HepG2 (cell line): ENCODE results near the gene LSR. TPM values are rescaled to one million over a fixed set of nuclear protein-coding genes. Genes with fewer than 3 reads are reported as not detected.

ENCODE experiments used
- EEA1 ChIP-seq: sonication (generic); formaldehyde crosslinking; IDR thresholded peaks from 2 replicates; pipeline ENCODE4 v1.5.1; 2020; ENCODE audit warnings: mild to moderate bottlenecking, missing genetic modification reagents, borderline replicate concordance
- JDP2 ChIP-seq: sonication (generic); formaldehyde crosslinking; IDR thresholded peaks from 2 replicates; pipeline ENCODE4 v1.8.1; 2022; ENCODE audit warnings: missing genetic modification reagents, borderline replicate concordance
- MAFG ChIP-seq: sonication (generic); formaldehyde crosslinking; IDR thresholded peaks from 2 replicates; pipeline ENCODE4 v1.5.1; 2020; ENCODE audit warnings: mild to moderate bottlenecking, missing genetic modification reagents
- NFE2L1 ChIP-seq: sonication (generic); formaldehyde crosslinking; IDR thresholded peaks from 2 replicates; pipeline ENCODE4 v1.4.0; 2020; ENCODE audit warnings: missing genetic modification reagents, mild to moderate bottlenecking, borderline replicate concordance
- NFRKB ChIP-seq: fragments of 450-650 bp; IDR thresholded peaks from 2 replicates; pipeline ENCODE4 v1.6.1; 2017
- SALL2 ChIP-seq: sonication (generic); formaldehyde crosslinking; IDR thresholded peaks from 2 replicates; pipeline ENCODE4 v1.8.1; 2023; ENCODE audit warnings: mild to moderate bottlenecking, missing genetic modification reagents, inconsistent platforms
- TCF7 ChIP-seq: sonication (generic); IDR thresholded peaks from 2 replicates; pipeline ENCODE4 v1.6.1; 2016; ENCODE audit warnings: antibody characterized with exemption, low read depth
- TCF7L2 ChIP-seq: IDR thresholded peaks from 2 replicates; pipeline ENCODE4 v1.6.1; 2011; ENCODE audit warnings: mild to moderate bottlenecking, low read depth, low read length, moderate library complexity
- XBP1 ChIP-seq: sonication (generic); formaldehyde crosslinking; IDR thresholded peaks from 2 replicates; pipeline ENCODE4 v1.5.0; 2020; ENCODE audit warnings: missing genetic modification reagents
- ZKSCAN1 ChIP-seq: fragments of 150-350 bp; IDR thresholded peaks from 2 replicates; pipeline ENCODE4 v1.6.1; 2014; ENCODE audit warnings: low read length
- ZNF232 ChIP-seq: sonication (generic); formaldehyde crosslinking; IDR thresholded peaks from 2 replicates; pipeline ENCODE4 v1.4.0; 2020; ENCODE audit warnings: missing genetic modification reagents, borderline replicate concordance
- ZNF235 ChIP-seq: sonication (generic); formaldehyde crosslinking; IDR thresholded peaks from 2 replicates; pipeline ENCODE4 v1.8.1; 2023; ENCODE audit warnings: mild to moderate bottlenecking, missing genetic modification reagents, borderline replicate concordance
- ZNF451 ChIP-seq: sonication (generic); formaldehyde crosslinking; IDR thresholded peaks from 2 replicates; pipeline ENCODE4 v1.5.0; 2020; ENCODE audit warnings: mild to moderate bottlenecking, missing genetic modification reagents
- ZNF598 ChIP-seq: sonication (generic); formaldehyde crosslinking; IDR thresholded peaks from 2 replicates; pipeline ENCODE4 v1.5.1; 2020; ENCODE audit warnings: mild to moderate bottlenecking, missing genetic modification reagents, borderline replicate concordance
- ZNF878 ChIP-seq: sonication (generic); formaldehyde crosslinking; IDR thresholded peaks from 2 replicates; pipeline ENCODE4 v1.8.1; 2023; ENCODE audit warnings: mild to moderate bottlenecking, missing genetic modification reagents, moderate library complexity
- ZSCAN25 ChIP-seq: sonication (generic); formaldehyde crosslinking; IDR thresholded peaks from 2 replicates; pipeline ENCODE4 v1.8.0; 2022; ENCODE audit warnings: mild to moderate bottlenecking, missing genetic modification reagents
- polyA plus RNA-seq, 8 experiments: library from polyadenylated mRNA; depleted of rRNA in 3 of 8; stranded (reverse) in 7 of 8; unstranded in 1 of 8; fragments of >200 nt; fragmentation: Illumina TruSeq in 4 of 8; extraction: Trizol in 4 of 8; gene quantifications; 2 replicates each; pipeline versions ENCODE4 v1.2.1 to v1.2.3, GENCODE V29; 2011 to 2016; ENCODE audit warnings: low read depth in 4 of 8, missing spikeins in 1 of 8, mixed read lengths in 1 of 8; ENCODE audit not compliant: insufficient read depth in 1 of 8
- total RNA-seq, 5 experiments: library from RNA; depleted of rRNA; stranded (reverse); fragments of >200 nt; fragmentation: Illumina TruSeq; extraction: Trizol; gene quantifications; 2 replicates each; pipeline ENCODE4 v1.2.3, GENCODE V29; 2016; ENCODE audit warnings: low read depth in 1 of 5
- TF ChIP-seq, protein P1 (sequence below): sonication (generic); formaldehyde crosslinking; IDR thresholded peaks from 2 replicates; pipeline ENCODE4 v1.4.0; 2020; ENCODE audit warnings: missing genetic modification reagents
- TF ChIP-seq, protein P2 (sequence below): sonication (generic); formaldehyde crosslinking; IDR thresholded peaks from 2 replicates; pipeline ENCODE4 v1.4.0; 2020; ENCODE audit warnings: missing genetic modification reagents
- TF ChIP-seq, protein P3 (sequence below): sonication (generic); formaldehyde crosslinking; IDR thresholded peaks from 2 replicates; pipeline ENCODE4 v1.5.1; 2020; ENCODE audit warnings: mild to moderate bottlenecking, missing genetic modification reagents, moderate library complexity
- TF ChIP-seq, protein P4 (sequence below): sonication (generic); formaldehyde crosslinking; IDR thresholded peaks from 2 replicates; pipeline ENCODE4 v1.4.0; 2020; ENCODE audit warnings: missing genetic modification reagents, borderline replicate concordance
- TF ChIP-seq, protein P5 (sequence below): sonication (generic); formaldehyde crosslinking; IDR thresholded peaks from 2 replicates; pipeline ENCODE4 v1.4.0; 2020; ENCODE audit warnings: missing genetic modification reagents, borderline replicate concordance

Gene LSR
- total and polyA plus RNA-seq, 2 of the 13 experiments (the other 11 are each of a cell fraction or from before 2014, with no cell fraction given), result 29.2 to 79.2 TPM

DNA sequence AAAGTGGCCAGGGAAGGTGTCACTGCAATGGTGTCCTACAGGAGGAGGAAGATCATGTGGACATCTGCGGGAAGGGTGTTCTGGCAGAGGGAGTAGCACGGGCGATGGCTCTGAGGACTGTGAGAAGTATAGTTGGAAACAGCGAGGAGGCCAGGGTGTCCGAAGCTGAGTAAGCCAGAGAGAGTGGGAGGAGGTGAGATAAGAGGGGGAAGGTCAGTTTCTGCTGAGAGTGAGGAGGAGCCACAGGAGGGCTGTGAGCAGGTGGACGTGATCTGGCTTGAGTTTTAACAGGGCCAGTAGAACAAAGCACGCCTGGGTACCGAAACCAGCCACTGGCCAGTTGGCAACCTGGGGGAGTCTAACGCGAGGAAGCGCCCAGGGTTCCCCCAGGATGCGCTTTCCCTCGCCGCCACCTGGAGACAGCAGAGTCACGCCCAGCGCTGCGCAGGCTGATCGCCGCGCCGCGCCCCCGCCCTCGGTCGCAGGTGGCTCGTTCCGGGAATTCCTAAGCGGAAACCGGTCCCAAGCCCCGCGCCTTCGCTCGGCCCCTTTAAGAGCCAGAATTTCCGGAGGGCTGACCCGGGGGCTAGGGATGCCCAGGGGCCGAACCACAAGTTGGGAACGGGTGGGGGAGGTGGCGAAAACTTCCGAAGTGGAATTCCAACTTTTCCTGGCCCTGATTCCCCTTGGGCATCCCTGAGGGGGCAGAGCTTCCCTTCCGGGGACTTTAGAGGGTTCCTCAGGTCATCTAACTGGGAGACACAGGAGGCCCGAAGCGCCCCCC lies 1.1 kb upstream of the LSR start (continued):
- TF ChIP-seq EEA1 (CRISPR knock-in tag), result no peak; the same call in 1 of the 2 replicates
- no peak for TF ChIP-seq MAFG (CRISPR knock-in tag)
- TF ChIP-seq, protein P1, sequence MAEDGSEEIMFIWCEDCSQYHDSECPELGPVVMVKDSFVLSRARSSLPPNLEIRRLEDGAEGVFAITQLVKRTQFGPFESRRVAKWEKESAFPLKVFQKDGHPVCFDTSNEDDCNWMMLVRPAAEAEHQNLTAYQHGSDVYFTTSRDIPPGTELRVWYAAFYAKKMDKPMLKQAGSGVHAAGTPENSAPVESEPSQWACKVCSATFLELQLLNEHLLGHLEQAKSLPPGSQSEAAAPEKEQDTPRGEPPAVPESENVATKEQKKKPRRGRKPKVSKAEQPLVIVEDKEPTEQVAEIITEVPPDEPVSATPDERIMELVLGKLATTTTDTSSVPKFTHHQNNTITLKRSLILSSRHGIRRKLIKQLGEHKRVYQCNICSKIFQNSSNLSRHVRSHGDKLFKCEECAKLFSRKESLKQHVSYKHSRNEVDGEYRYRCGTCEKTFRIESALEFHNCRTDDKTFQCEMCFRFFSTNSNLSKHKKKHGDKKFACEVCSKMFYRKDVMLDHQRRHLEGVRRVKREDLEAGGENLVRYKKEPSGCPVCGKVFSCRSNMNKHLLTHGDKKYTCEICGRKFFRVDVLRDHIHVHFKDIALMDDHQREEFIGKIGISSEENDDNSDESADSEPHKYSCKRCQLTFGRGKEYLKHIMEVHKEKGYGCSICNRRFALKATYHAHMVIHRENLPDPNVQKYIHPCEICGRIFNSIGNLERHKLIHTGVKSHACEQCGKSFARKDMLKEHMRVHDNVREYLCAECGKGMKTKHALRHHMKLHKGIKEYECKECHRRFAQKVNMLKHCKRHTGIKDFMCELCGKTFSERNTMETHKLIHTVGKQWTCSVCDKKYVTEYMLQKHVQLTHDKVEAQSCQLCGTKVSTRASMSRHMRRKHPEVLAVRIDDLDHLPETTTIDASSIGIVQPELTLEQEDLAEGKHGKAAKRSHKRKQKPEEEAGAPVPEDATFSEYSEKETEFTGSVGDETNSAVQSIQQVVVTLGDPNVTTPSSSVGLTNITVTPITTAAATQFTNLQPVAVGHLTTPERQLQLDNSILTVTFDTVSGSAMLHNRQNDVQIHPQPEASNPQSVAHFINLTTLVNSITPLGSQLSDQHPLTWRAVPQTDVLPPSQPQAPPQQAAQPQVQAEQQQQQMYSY, result no peak
- TF ChIP-seq TCF7L2, result no peak
- no peak; the same call in 1 of the 2 replicates for TF ChIP-seq ZSCAN25
- TF ChIP-seq ZKSCAN1, result no peak; the same call in 1 of the 2 replicates
- TF ChIP-seq ZNF598 (CRISPR knock-in tag), result no peak
- TF ChIP-seq ZNF232 (CRISPR knock-in tag), result no peak
- no peak for TF ChIP-seq NFE2L1
- TF ChIP-seq, protein P2, sequence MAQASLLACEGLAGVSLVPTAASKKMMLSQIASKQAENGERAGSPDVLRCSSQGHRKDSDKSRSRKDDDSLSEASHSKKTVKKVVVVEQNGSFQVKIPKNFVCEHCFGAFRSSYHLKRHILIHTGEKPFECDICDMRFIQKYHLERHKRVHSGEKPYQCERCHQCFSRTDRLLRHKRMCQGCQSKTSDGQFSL (CRISPR knock-in tag), result 0 out of 2 replicates have a peak, but pooled peaks have one; percentile 64
- TF ChIP-seq, protein P3, sequence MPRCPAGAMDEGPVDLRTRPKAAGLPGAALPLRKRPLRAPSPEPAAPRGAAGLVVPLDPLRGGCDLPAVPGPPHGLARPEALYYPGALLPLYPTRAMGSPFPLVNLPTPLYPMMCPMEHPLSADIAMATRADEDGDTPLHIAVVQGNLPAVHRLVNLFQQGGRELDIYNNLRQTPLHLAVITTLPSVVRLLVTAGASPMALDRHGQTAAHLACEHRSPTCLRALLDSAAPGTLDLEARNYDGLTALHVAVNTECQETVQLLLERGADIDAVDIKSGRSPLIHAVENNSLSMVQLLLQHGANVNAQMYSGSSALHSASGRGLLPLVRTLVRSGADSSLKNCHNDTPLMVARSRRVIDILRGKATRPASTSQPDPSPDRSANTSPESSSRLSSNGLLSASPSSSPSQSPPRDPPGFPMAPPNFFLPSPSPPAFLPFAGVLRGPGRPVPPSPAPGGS, result peak; percentile 2; the same call in 1 of the 2 replicates
- TF ChIP-seq XBP1, result no peak
- no peak; the same call in 1 of the 2 replicates for TF ChIP-seq ZNF878 (CRISPR knock-in tag)
- TF ChIP-seq TCF7, result no peak
- TF ChIP-seq, protein P4, sequence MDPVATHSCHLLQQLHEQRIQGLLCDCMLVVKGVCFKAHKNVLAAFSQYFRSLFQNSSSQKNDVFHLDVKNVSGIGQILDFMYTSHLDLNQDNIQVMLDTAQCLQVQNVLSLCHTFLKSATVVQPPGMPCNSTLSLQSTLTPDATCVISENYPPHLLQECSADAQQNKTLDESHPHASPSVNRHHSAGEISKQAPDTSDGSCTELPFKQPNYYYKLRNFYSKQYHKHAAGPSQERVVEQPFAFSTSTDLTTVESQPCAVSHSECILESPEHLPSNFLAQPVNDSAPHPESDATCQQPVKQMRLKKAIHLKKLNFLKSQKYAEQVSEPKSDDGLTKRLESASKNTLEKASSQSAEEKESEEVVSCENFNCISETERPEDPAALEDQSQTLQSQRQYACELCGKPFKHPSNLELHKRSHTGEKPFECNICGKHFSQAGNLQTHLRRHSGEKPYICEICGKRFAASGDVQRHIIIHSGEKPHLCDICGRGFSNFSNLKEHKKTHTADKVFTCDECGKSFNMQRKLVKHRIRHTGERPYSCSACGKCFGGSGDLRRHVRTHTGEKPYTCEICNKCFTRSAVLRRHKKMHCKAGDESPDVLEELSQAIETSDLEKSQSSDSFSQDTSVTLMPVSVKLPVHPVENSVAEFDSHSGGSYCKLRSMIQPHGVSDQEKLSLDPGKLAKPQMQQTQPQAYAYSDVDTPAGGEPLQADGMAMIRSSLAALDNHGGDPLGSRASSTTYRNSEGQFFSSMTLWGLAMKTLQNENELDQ, result no peak
- no peak for TF ChIP-seq JDP2 (CRISPR knock-in tag)
- no peak for TF ChIP-seq NFRKB
- 0 out of 2 replicates have a peak, but pooled peaks have one; percentile 39 for TF ChIP-seq SALL2 (CRISPR knock-in tag)
- no peak for TF ChIP-seq ZNF235 (CRISPR knock-in tag)
- TF ChIP-seq, protein P5, sequence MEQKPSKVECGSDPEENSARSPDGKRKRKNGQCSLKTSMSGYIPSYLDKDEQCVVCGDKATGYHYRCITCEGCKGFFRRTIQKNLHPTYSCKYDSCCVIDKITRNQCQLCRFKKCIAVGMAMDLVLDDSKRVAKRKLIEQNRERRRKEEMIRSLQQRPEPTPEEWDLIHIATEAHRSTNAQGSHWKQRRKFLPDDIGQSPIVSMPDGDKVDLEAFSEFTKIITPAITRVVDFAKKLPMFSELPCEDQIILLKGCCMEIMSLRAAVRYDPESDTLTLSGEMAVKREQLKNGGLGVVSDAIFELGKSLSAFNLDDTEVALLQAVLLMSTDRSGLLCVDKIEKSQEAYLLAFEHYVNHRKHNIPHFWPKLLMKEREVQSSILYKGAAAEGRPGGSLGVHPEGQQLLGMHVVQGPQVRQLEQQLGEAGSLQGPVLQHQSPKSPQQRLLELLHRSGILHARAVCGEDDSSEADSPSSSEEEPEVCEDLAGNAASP (CRISPR knock-in tag), result peak; percentile 63
- no peak for TF ChIP-seq ZNF451 (CRISPR knock-in tag)
